IMR-90 (cell line): ENCODE data around the gene IGF2R. TPM values are rescaled to one million over a fixed set of nuclear protein-coding genes. Genes with fewer than 3 reads are reported as not detected.

ENCODE experiments used
- ATAC-seq: fragments of 200-7000 bp; cut with Tn5 transposase; 2 replicates; pipeline ENCODE4 v1.9.1; 2020; ENCODE audit warnings: low read depth, mild to moderate bottlenecking, moderate library complexity
- BruUV-seq: library from RNA; stranded (reverse); fragments of 400-500 nt; replicated peaks from 2 replicates; lab custom pipeline; 2021; lab: Mats Ljungman, UMichigan
- CTCF ChIA-PET: fragments of 300-600 bp; formaldehyde crosslinking; extraction: SDS; loops from one replicate; lab custom pipeline; 2021; ENCODE audit warnings: antibody characterized with exemption; lab: Yijun Ruan, JAX
- POLR2A ChIA-PET: fragments of 300-600 bp; sonication (Branson Sonifier 250); formaldehyde crosslinking; loops from one replicate; lab custom pipeline; 2022; ENCODE audit warnings: antibody characterized with exemption; ENCODE audit not compliant: unreplicated experiment; lab: Charles Lee
- DNase-seq: peaks from one replicate; pipeline ENCODE4 v3.0.0; 2013
- H2AFZ ChIP-seq: replicated peaks from 2 replicates; pipeline ENCODE3; 2013; ENCODE audit warnings: low read length, mild to moderate bottlenecking; ENCODE audit not compliant: poor library complexity
- H2AK5ac ChIP-seq: 2 replicates; pipeline ENCODE4 v1.6.1; 2013; ENCODE audit warnings: low read depth, low read length, inconsistent platforms
- H2AK9ac ChIP-seq: replicated peaks from 2 replicates; pipeline ENCODE3; 2013; ENCODE audit warnings: mild to moderate bottlenecking, low read depth, low read length, moderate library complexity; ENCODE audit not compliant: poor library complexity
- H2BK120ac ChIP-seq: 2 replicates; pipeline ENCODE4 v1.6.1; 2013; ENCODE audit warnings: low read depth, low read length, inconsistent platforms
- H2BK15ac ChIP-seq: 3 replicates; pipeline ENCODE4 v1.6.1; 2013; ENCODE audit warnings: low read depth, low read length, inconsistent platforms
- H2BK20ac ChIP-seq: 2 replicates; pipeline ENCODE4 v1.6.1; 2013; ENCODE audit warnings: low read depth, mild to moderate bottlenecking, inconsistent platforms, low read length, moderate library complexity
- H2BK5ac ChIP-seq: 2 replicates; pipeline ENCODE4 v1.6.1; 2013; ENCODE audit warnings: mild to moderate bottlenecking, low read depth, low read length, inconsistent platforms; ENCODE audit not compliant: poor library complexity, severe bottlenecking
- H3K14ac ChIP-seq: replicated peaks from 2 replicates; pipeline ENCODE4 v1.6.1; 2013; ENCODE audit warnings: low read depth, low read length, inconsistent platforms
- H3K18ac ChIP-seq: 2 replicates; pipeline ENCODE4 v1.6.1; 2013; ENCODE audit warnings: low read depth, low read length, control low read depth
- H3K23ac ChIP-seq: 2 replicates; pipeline ENCODE4 v1.6.1; 2013; ENCODE audit warnings: low read depth, low read length, inconsistent platforms
- H3K27ac ChIP-seq: 2 replicates; pipeline ENCODE4 v1.5.1; 2013; ENCODE audit warnings: mild to moderate bottlenecking, control low read depth, low read length; ENCODE audit not compliant: insufficient read depth
- H3K27me3 ChIP-seq: 2 replicates; pipeline ENCODE4 v1.6.1; 2013; ENCODE audit warnings: low read length; ENCODE audit not compliant: control insufficient read depth, insufficient read depth
- H3K36me3 ChIP-seq: 2 replicates; pipeline ENCODE4 v1.6.1; 2013; ENCODE audit warnings: low read length, mixed read lengths; ENCODE audit not compliant: control insufficient read depth, insufficient read depth
- H3K4ac ChIP-seq: 2 replicates; pipeline ENCODE4 v1.6.1; 2013; ENCODE audit warnings: low read depth, low read length, inconsistent platforms
- H3K4me1 ChIP-seq: 2 replicates; pipeline ENCODE4 v1.6.1; 2013; ENCODE audit warnings: low read length, mixed read lengths; ENCODE audit not compliant: control insufficient read depth, insufficient read depth
- H3K4me2 ChIP-seq: 2 replicates; pipeline ENCODE4 v1.6.1; 2013; ENCODE audit warnings: low read depth, mild to moderate bottlenecking, control low read depth, low read length, moderate library complexity
- H3K4me3 ChIP-seq: 2 replicates; pipeline ENCODE4 v1.5.1; 2013; ENCODE audit warnings: low read depth, mild to moderate bottlenecking, control low read depth, low read length, moderate library complexity; ENCODE audit not compliant: insufficient read depth
- H3K56ac ChIP-seq: 2 replicates; pipeline ENCODE4 v1.6.1; 2013; ENCODE audit warnings: low read length, inconsistent platforms; ENCODE audit not compliant: insufficient read depth; ENCODE audit errors: extremely low read depth
- H3K79me1 ChIP-seq, 2 experiments: 2 replicates each; pipeline ENCODE4 v1.6.1; 2013; ENCODE audit warnings: low read length in 2 of 2, inconsistent platforms in 1 of 2, low read depth in 1 of 2
- H3K9ac ChIP-seq: 2 replicates; pipeline ENCODE4 v1.6.1; 2013; ENCODE audit warnings: low read depth, low read length, control low read depth
- H3K9me1 ChIP-seq: 2 replicates; pipeline ENCODE4 v1.6.1; 2013; ENCODE audit warnings: low read length, inconsistent platforms; ENCODE audit not compliant: insufficient read depth
- H3K9me3 ChIP-seq: 2 replicates; pipeline ENCODE4 v1.6.1; 2013; ENCODE audit warnings: low read length; ENCODE audit not compliant: control insufficient read depth, insufficient read depth
- H4K20me1 ChIP-seq: 2 replicates; pipeline ENCODE4 v1.6.1; 2013; ENCODE audit warnings: low read length, inconsistent platforms; ENCODE audit not compliant: insufficient read depth
- H4K5ac ChIP-seq: 2 replicates; pipeline ENCODE4 v1.6.1; 2013; ENCODE audit warnings: mild to moderate bottlenecking, low read depth, low read length, control low read depth
- H4K8ac ChIP-seq, 2 experiments: 2 replicates each; pipeline ENCODE4 v1.6.1; 2013; ENCODE audit warnings: low read depth in 2 of 2, low read length in 2 of 2, control low read depth in 1 of 2, inconsistent platforms in 1 of 2
- H4K91ac ChIP-seq: 2 replicates; pipeline ENCODE4 v1.6.1; 2013; ENCODE audit warnings: low read depth, low read length, inconsistent platforms; ENCODE audit not compliant: insufficient read depth
- CEBPB ChIP-seq: IDR thresholded peaks from 2 replicates; pipeline ENCODE4 v1.6.1; 2012; ENCODE audit warnings: low read depth, low read length, improper control_type of control experiment
- CHD1 ChIP-seq: IDR thresholded peaks from 2 replicates; pipeline ENCODE4 v1.6.1; 2012; ENCODE audit warnings: low read depth, low read length, improper control_type of control experiment
- RFX5 ChIP-seq: IDR thresholded peaks from 2 replicates; pipeline ENCODE4 v1.8.0; 2012; ENCODE audit warnings: low read depth, mild to moderate bottlenecking, low read length, moderate library complexity
- WGBS, 2 experiments: methylation state at CpG; one replicate each; pipeline versions ENCODE4 v1.1.5 to v1.1.7; 2013; ENCODE audit warnings: missing lambda C conversion rate in 2 of 2; ENCODE audit not compliant: insufficient read length in 1 of 2; ENCODE audit errors: extremely low coverage in 2 of 2; 5-methylcytosine and 5-hydroxymethylcytosine counted together
- dilution Hi-C: fragments of 300-500 bp; cut with HindIII; formaldehyde crosslinking; loops from one replicate; pipeline ENCODE4 v1.14.3; 2018; ENCODE audit warnings: low sequenced_read_pairs; ENCODE audit not compliant: unreplicated experiment
- in situ Hi-C: fragments of 300-500 bp; cut with MboI; formaldehyde crosslinking; loops from 3 replicates; pipeline ENCODE4 v1.14.3; 2019; ENCODE audit warnings: low sequenced_read_pairs, inconsistent platforms, mixed read lengths
- intact Hi-C: fragments of 100-400 bp; cut with micrococcal nuclease; formaldehyde crosslinking; loops from 2 replicates; pipeline ENCODE4 v1.10.0; 2022
- polyA plus RNA-seq, 3 experiments: library from polyadenylated mRNA; depleted of rRNA; stranded (reverse); fragments of >200 nt; gene quantifications; 2 replicates each; pipeline ENCODE4 v1.2.3, GENCODE V29; 2012; ENCODE audit warnings: low replicate concordance in 1 of 3
- total RNA-seq: library from RNA; depleted of rRNA; stranded (reverse); fragments of >200 nt; gene quantifications from 2 replicates; pipeline ENCODE4 v1.2.3, GENCODE V29; 2012
- TF ChIP-seq, protein P1 (sequence below): fragments of 150-350 bp; IDR thresholded peaks from 2 replicates; pipeline ENCODE4 v1.6.1; 2017; ENCODE audit warnings: mild to moderate bottlenecking, antibody characterized with exemption, low read length, low read depth

IGF2R gene
- total and polyA plus RNA-seq, 2 of the 4 experiments (the other 2 are of a cell fraction): 33.2 to 41.4 TPM

DNA sequence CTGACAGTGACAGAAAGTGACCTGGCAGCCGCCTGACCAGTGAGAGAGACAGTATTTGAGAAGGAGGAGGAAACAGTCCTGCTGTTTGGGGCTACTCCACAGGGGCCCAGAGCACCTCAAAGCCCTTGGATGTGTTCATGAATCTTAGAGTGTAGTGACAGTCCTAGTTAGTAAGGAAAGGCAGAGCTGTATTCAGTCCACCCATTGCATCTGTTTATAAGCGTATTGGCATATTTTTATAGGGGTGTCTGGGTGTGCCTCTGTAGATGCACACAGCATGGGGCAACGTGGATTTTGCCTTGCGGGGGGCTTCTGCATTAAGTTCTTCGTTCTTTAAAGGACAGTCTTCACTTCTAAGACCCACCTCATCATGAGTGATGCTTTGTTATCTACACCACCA lies 108.1 kb downstream of the IGF2R start:
- POLR2A ChIA-PET: no interaction called here
- no peak overlapping the region for H3K9ac ChIP-seq
- H3K27ac ChIP-seq: peak overlapping the region; percentile 34; the same call in 1 of the 2 replicates
- no peak overlapping the region for H4K8ac ChIP-seq
- dilution Hi-C loops: no loop called here
- no peak overlapping the region for H3K14ac ChIP-seq
- H3K9me1 ChIP-seq: peaks cover 23% of the 10 kb centered on the region
- no peak overlapping the region; the same call in 1 of the 2 replicates for H4K5ac ChIP-seq
- H3K4ac ChIP-seq: peak overlapping the region; percentile 14; the same call in 1 of the 2 replicates
- peak overlapping the region; percentile 50; the same call in 1 of the 2 replicates for H3K4me2 ChIP-seq
- H2BK120ac ChIP-seq: peak overlapping the region; percentile 58
- TF ChIP-seq CEBPB: no peak
- no peak for TF ChIP-seq CHD1
- no peak for TF ChIP-seq RFX5
- TF ChIP-seq, protein P1, sequence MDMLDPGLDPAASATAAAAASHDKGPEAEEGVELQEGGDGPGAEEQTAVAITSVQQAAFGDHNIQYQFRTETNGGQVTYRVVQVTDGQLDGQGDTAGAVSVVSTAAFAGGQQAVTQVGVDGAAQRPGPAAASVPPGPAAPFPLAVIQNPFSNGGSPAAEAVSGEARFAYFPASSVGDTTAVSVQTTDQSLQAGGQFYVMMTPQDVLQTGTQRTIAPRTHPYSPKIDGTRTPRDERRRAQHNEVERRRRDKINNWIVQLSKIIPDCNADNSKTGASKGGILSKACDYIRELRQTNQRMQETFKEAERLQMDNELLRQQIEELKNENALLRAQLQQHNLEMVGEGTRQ: no peak
- ATAC-seq (peak; percentile 47), DNase-seq (no peak)
- no TSS peak for BruUV-seq
- no peaks in the 10 kb centered on the region for H3K9me3 ChIP-seq
- no peaks in the 10 kb centered on the region for H3K27me3 ChIP-seq
- H2BK5ac ChIP-seq: peak overlapping the region; percentile 41
- H3K36me3 ChIP-seq: peaks cover 56% of the 10 kb centered on the region
- no peak overlapping the region for H3K4me3 ChIP-seq
- H2BK15ac ChIP-seq: no peak overlapping the region
- peaks cover 11 to 17% of the 10 kb centered on the region in 2 experiments for H3K79me1 ChIP-seq
- H4K91ac ChIP-seq: peak overlapping the region; percentile 12; the same call in 1 of the 2 replicates
- peaks cover 14% of the 10 kb centered on the region for H3K4me1 ChIP-seq
- H2BK20ac ChIP-seq: peak overlapping the region; percentile 3; the same call in 1 of the 2 replicates
- intact Hi-C loops: no loop called here
- H2AFZ ChIP-seq: no peak overlapping the region
- H4K20me1 ChIP-seq: no peaks in the 10 kb centered on the region; the same call in 1 of the 2 replicates
- no peak overlapping the region; the same call in 1 of the 2 replicates for H3K18ac ChIP-seq
- no peak overlapping the region; the same call in 1 of the 2 replicates for H3K23ac ChIP-seq
- no peak overlapping the region; the same call in 1 of the 2 replicates for H3K56ac ChIP-seq
- in situ Hi-C loops: no loop called here
- peak overlapping the region; percentile 64; the same call in 1 of the 2 replicates for H2AK5ac ChIP-seq
- H2AK9ac ChIP-seq: no peak overlapping the region
- CTCF ChIA-PET: interaction anchor here (2.2 kb wide), 1 partner anchor 11 kb away, joined by 17 read pairs; no protein-coding TSS in a partner anchor
- 80% methylated on average over 1 of the region's 5 CpGs; no CpG with 5 or more reads in 1 of the 2 experiments for WGBS, 2 experiments
